A549 (cell line): ENCODE measurements around the gene KCNIP3. TPM values are rescaled to one million over a fixed set of nuclear protein-coding genes. Genes with fewer than 3 reads are reported as not detected.

ENCODE experiments used
- ATAC-seq, 2 experiments: fragments of 200-7000 bp in 1 of 2; fragments of >200 bp in 1 of 2; cut with Nextera tagmentation in 1 of 2; cut with Tn5 transposase in 1 of 2; 3 replicates each; pipeline versions ENCODE4 v1.8.0 to v1.9.1; 2018 to 2020; ENCODE audit warnings: mild to moderate bottlenecking in 1 of 2, moderate library complexity in 1 of 2
- CTCF ChIA-PET: fragments of 300-600 bp; sonication (Branson Sonifier 250); formaldehyde crosslinking; extraction: SDS; loops from one replicate; lab custom pipeline; 2021; ENCODE audit warnings: antibody characterized with exemption, inconsistent platforms; lab: Yijun Ruan, JAX
- POLR2A ChIA-PET: fragments of 350-600 bp; formaldehyde crosslinking; extraction: SDS; loops from one replicate; lab custom pipeline; 2021; ENCODE audit warnings: antibody characterized with exemption, inconsistent platforms; lab: Yijun Ruan, JAX
- DNase-seq, 2 experiments: peaks; one replicate each; pipeline versions ENCODE4 v3.0.0 to v3.0.0-alpha.2; 2011 to 2016; ENCODE audit warnings: low read depth in 1 of 2, low spot score in 1 of 2
- FAIRE-seq: peaks from 2 replicates; lab custom pipeline; 2011; peaks lifted over from hg19 to GRCh38; lab: Jason Lieb, UNC
- H3K27ac ChIP-seq, 2 experiments: fragments of >200 bp; sonication (Bioruptor Twin); formaldehyde crosslinking; 3 replicates each; pipeline ENCODE4 v1.5.1; 2016 to 2017
- H3K4me1 ChIP-seq: fragments of >200 bp; sonication (Bioruptor Twin); formaldehyde crosslinking; 3 replicates; pipeline ENCODE4 v1.6.1; 2016
- H3K4me2 ChIP-seq: fragments of >200 bp; sonication (Bioruptor Twin); formaldehyde crosslinking; 3 replicates; pipeline ENCODE4 v1.6.1; 2016
- H3K4me3 ChIP-seq: fragments of >200 bp; sonication (Bioruptor Twin); formaldehyde crosslinking; 3 replicates; pipeline ENCODE4 v1.5.1; 2016
- H3K9me3 ChIP-seq: fragments of >200 bp; sonication (Bioruptor Twin); formaldehyde crosslinking; 3 replicates; pipeline ENCODE4 v1.6.1; 2016
- BCL3 ChIP-seq: fragments of >200 bp; sonication (Bioruptor Twin); formaldehyde crosslinking; IDR thresholded peaks from 3 replicates; pipeline ENCODE4 v1.6.1; 2016
- BHLHE40 ChIP-seq: IDR thresholded peaks from 2 replicates; pipeline ENCODE4 v1.6.1; 2012; ENCODE audit warnings: low read depth, low read length, inconsistent platforms
- CBX2 ChIP-seq: fragments of 200-600 bp; sonication (generic); IDR thresholded peaks from 2 replicates; pipeline ENCODE4 v1.6.1; 2016; ENCODE audit warnings: low read depth, mild to moderate bottlenecking, borderline replicate concordance
- CBX8 ChIP-seq: fragments of 200-600 bp; sonication (generic); IDR thresholded peaks from 2 replicates; pipeline ENCODE4 v1.6.1; 2016
- CEBPB ChIP-seq, 2 experiments: fragments of >200 bp in 1 of 2; sonication (Bioruptor Twin) in 1 of 2; formaldehyde crosslinking in 1 of 2; IDR thresholded peaks; 2 replicates each; pipeline ENCODE4 v1.6.1; 2012 to 2016
- CHD2 ChIP-seq: fragments of 150-350 bp; IDR thresholded peaks from 2 replicates; pipeline ENCODE4 v1.6.1; 2014; ENCODE audit warnings: low read length; ENCODE audit not compliant: partially characterized antibody
- CHD4 ChIP-seq: fragments of 200-600 bp; sonication (generic); IDR thresholded peaks from 2 replicates; pipeline ENCODE4 v1.6.1; 2016; ENCODE audit warnings: antibody characterized with exemption, mild to moderate bottlenecking, borderline replicate concordance
- EHMT2 ChIP-seq: fragments of 200-600 bp; sonication (generic); IDR thresholded peaks from 2 replicates; pipeline ENCODE4 v1.6.1; 2016; ENCODE audit warnings: antibody characterized with exemption, low read depth, mild to moderate bottlenecking, moderate library complexity
- FOSB ChIP-seq: fragments of 250-450 bp; sonication (Bioruptor Pico); IDR thresholded peaks from 2 replicates; pipeline ENCODE4 v1.5.0; 2020; ENCODE audit warnings: mild to moderate bottlenecking, moderate library complexity
- FOXS1 ChIP-seq: fragments of 250-450 bp; sonication (Bioruptor Pico); IDR thresholded peaks from 2 replicates; pipeline ENCODE4 v1.5.0; 2020; ENCODE audit warnings: mild to moderate bottlenecking, moderate library complexity
- HOXA7 ChIP-seq: fragments of 250-450 bp; sonication (Bioruptor Pico); IDR thresholded peaks from 2 replicates; pipeline ENCODE4 v1.5.0; 2020; ENCODE audit warnings: mild to moderate bottlenecking, moderate library complexity
- HOXB13 ChIP-seq: fragments of 250-450 bp; sonication (Bioruptor Pico); IDR thresholded peaks from 2 replicates; pipeline ENCODE4 v1.5.0; 2020; ENCODE audit warnings: low read depth, mild to moderate bottlenecking, moderate library complexity
- HOXB5 ChIP-seq: fragments of 250-450 bp; sonication (Bioruptor Pico); IDR thresholded peaks from 2 replicates; pipeline ENCODE4 v1.5.0; 2020; ENCODE audit warnings: mild to moderate bottlenecking, moderate library complexity
- JUN ChIP-seq, 2 experiments: fragments of >200 bp; sonication (Bioruptor Twin); formaldehyde crosslinking; IDR thresholded peaks; 2 replicates in 1 of 2; 3 replicates in 1 of 2; pipeline ENCODE4 v1.6.1; 2016 to 2017
- JUNB ChIP-seq: fragments of >200 bp; sonication (Bioruptor Twin); formaldehyde crosslinking; IDR thresholded peaks from 2 replicates; pipeline ENCODE4 v1.6.1; 2016
- MAX ChIP-seq: IDR thresholded peaks from 2 replicates; pipeline ENCODE4 v1.6.1; 2012
- MYC ChIP-seq: IDR thresholded peaks from 2 replicates; pipeline ENCODE4 v1.6.1; 2012; ENCODE audit warnings: mild to moderate bottlenecking, inconsistent platforms, low read length, improper control_type of control experiment, borderline replicate concordance
- NFE2L2 ChIP-seq: fragments of 150-350 bp; conservative IDR thresholded peaks from 2 replicates; pipeline ENCODE4 v1.6.1; 2014; ENCODE audit warnings: low read length
- PHF8 ChIP-seq: fragments of 200-600 bp; sonication (generic); IDR thresholded peaks from 2 replicates; pipeline ENCODE4 v1.6.1; 2016; ENCODE audit warnings: low read depth, mild to moderate bottlenecking, antibody characterized with exemption, moderate library complexity, borderline replicate concordance
- POLR2AphosphoS2 ChIP-seq: conservative IDR thresholded peaks from 2 replicates; pipeline ENCODE4 v1.6.1; 2012; ENCODE audit warnings: low read length, improper control_type of control experiment, inconsistent platforms
- RCOR1 ChIP-seq: fragments of 150-350 bp; IDR thresholded peaks from 2 replicates; pipeline ENCODE4 v1.6.1; 2014; ENCODE audit warnings: antibody characterized with exemption, low read length, low read depth
- RFX5 ChIP-seq: fragments of 450-650 bp; IDR thresholded peaks from 2 replicates; pipeline ENCODE4 v1.7.1; 2014; ENCODE audit warnings: antibody characterized with exemption, mild to moderate bottlenecking, moderate library complexity
- RNF2 ChIP-seq: fragments of 200-600 bp; sonication (generic); IDR thresholded peaks from 2 replicates; pipeline ENCODE4 v1.6.1; 2016; ENCODE audit warnings: low read depth, mild to moderate bottlenecking, antibody characterized with exemption, moderate library complexity, borderline replicate concordance
- SMC3 ChIP-seq: fragments of >200 bp; sonication (Bioruptor Twin); formaldehyde crosslinking; IDR thresholded peaks from 3 replicates; pipeline ENCODE4 v1.6.1; 2018; ENCODE audit warnings: inconsistent platforms
- TFCP2L1 ChIP-seq: fragments of 250-450 bp; sonication (Bioruptor Pico); IDR thresholded peaks from 2 replicates; pipeline ENCODE4 v1.5.0; 2021; ENCODE audit warnings: mild to moderate bottlenecking
- ZNF302 ChIP-seq: fragments of 250-450 bp; sonication (Bioruptor Pico); IDR thresholded peaks from 2 replicates; pipeline ENCODE4 v1.9.0; 2021; ENCODE audit warnings: inconsistent platforms, mild to moderate bottlenecking, moderate library complexity
- WGBS: methylation state at CpG from one replicate; pipeline ENCODE4 v1.1.6; 2017; ENCODE audit errors: missing lambda C conversion rate; 5-methylcytosine and 5-hydroxymethylcytosine counted together
- polyA plus RNA-seq, 4 experiments: library from polyadenylated mRNA; depleted of rRNA in 3 of 4; stranded (reverse); fragments of >200 nt; fragmentation: RNase III in 1 of 4; extraction: RNeasy Plus Mini Kit Qiagen cat#74134 plus additional on column Dnase treatment in 1 of 4; gene quantifications; 2 replicates in 3 of 4; 3 replicates in 1 of 4; pipeline ENCODE4 v1.2.3, GENCODE V29; 2011 to 2017

KCNIP3 gene
- polyA plus RNA-seq, 2 of the 4 experiments (the other 2 are of a cell fraction) = 0.13 to 0.84 TPM

- DNase-seq (no peak), FAIRE-seq (no peak), ATAC-seq (peak in 1 of 2 experiments; percentile 30; a peak in 2 of 6 replicates)
- peaks cover 18% of the 10 kb centered on the region; the same call in 2 of the 3 replicates for H3K9me3 ChIP-seq
- H3K4me3 ChIP-seq = no peak overlapping the region
- H3K27ac ChIP-seq = no peak overlapping the region
- no peaks in the 10 kb centered on the region for H3K4me1 ChIP-seq
- TF ChIP-seq ZNF302 (CRISPR knock-in tag) (no peak), CBX8 (no peak), RFX5 (no peak), NFE2L2 (no peak), EHMT2 (no peak), BCL3 (no peak), MYC (no peak), HOXB13 (no peak), FOSB (CRISPR knock-in tag) (no peak), BHLHE40 (no peak), TFCP2L1 (no peak), CHD4 (no peak), CEBPB (IDR thresholded peaks at IDR 0.05) (no peak)
- ChIA-PET POLR2A (no interaction called here), CTCF (no interaction called here)
- 17% methylated on average over 4 of the region's 4 CpGs for WGBS
- no peak overlapping the region for H3K4me2 ChIP-seq
Observed at GRCh38 chr2:95265182-95265581, 32.0 kb upstream of the KCNIP3 start.

- ChIA-PET CTCF (no interaction called here), POLR2A (no interaction called here)
- FAIRE-seq (no peak), DNase-seq (no peak), ATAC-seq (no peak)
- H3K4me1 ChIP-seq = no peaks in the 10 kb centered on the region
- peaks cover 28% of the 10 kb centered on the region; the same call in 2 of the 3 replicates for H3K9me3 ChIP-seq
- H3K4me3 ChIP-seq = no peak overlapping the region
- H3K27ac ChIP-seq = no peak overlapping the region
- 21% methylated on average over 10 of the region's 10 CpGs for WGBS
- TF ChIP-seq TFCP2L1 = no peak
- TF ChIP-seq SMC3 = no peak
- no peak for TF ChIP-seq POLR2AphosphoS2
- no peak for TF ChIP-seq FOSB (CRISPR knock-in tag)
- TF ChIP-seq MAX = no peak
- H3K4me2 ChIP-seq = no peak overlapping the region
Observed at GRCh38 chr2:95266781-95267430, 30.2 kb upstream of the KCNIP3 start.

- FAIRE-seq = no peak
- Histone ChIP-seq H3K9me3 (peaks cover 26% of the 10 kb centered on the region; the same call in 2 of the 3 replicates), H3K4me2 (no peak overlapping the region), H3K27ac (no peak overlapping the region), H3K4me3 (no peak overlapping the region), H3K4me1 (no peaks in the 10 kb centered on the region)
- DNase-seq = no peak
- ChIA-PET POLR2A (no interaction called here), CTCF (no interaction called here)
- WGBS = 51% methylated on average over 11 of the region's 11 CpGs
- no peak for ATAC-seq
- TF ChIP-seq CBX2 (no peak), JUNB (no peak), FOXS1 (CRISPR knock-in tag) (no peak), JUN (IDR thresholded peaks at IDR 0.05) (no peak), CHD2 (no peak), RCOR1 (no peak), PHF8 (no peak), HOXB5 (CRISPR knock-in tag) (no peak), HOXA7 (CRISPR knock-in tag) (no peak), RNF2 (no peak)
Observed at GRCh38 chr2:95267458-95268210, 29.5 kb upstream of the KCNIP3 start.
